Spleen (tissue), 11 donors: Measurements from ENCODE around the gene NOP14. TPM values are rescaled to one million over a fixed set of nuclear protein-coding genes. Genes with fewer than 3 reads are reported as not detected.
A peak's percentile ranks its signal among the peaks of the same experiment; 100 is the strongest.

Source experiments
- DNase-seq: peaks from one replicate; pipeline ENCODE4 v3.0.0-alpha.2; 2020
- H3K27ac ChIP-seq, 8 donors: fragments of 200-600 bp; sonication (generic) in 7 of 8; 1 replicate in 4 of 8; 2 replicates in 4 of 8; pipeline versions ENCODE4 v1.5.0 to v1.8.0; 2016 to 2021; ENCODE audit warnings: inconsistent platforms in 4 of 8, mild to moderate bottlenecking in 4 of 8, moderate library complexity in 1 of 8
- H3K27me3 ChIP-seq, 7 donors: fragments of 200-600 bp; sonication (generic) in 6 of 7; replicated peaks in 1 of 7; 1 replicate in 4 of 7; 2 replicates in 3 of 7; pipeline versions ENCODE4 v1.5.0 to v1.8.0; 2016 to 2021; ENCODE audit warnings: inconsistent platforms in 3 of 7, mild to moderate bottlenecking in 1 of 7
- H3K36me3 ChIP-seq, 6 donors: fragments of 200-600 bp; sonication (generic) in 5 of 6; 1 replicate in 4 of 6; 2 replicates in 2 of 6; pipeline versions ENCODE4 v1.5.0 to v1.8.0; 2016 to 2021; ENCODE audit warnings: inconsistent platforms in 2 of 6
- H3K4me1 ChIP-seq, 6 donors: fragments of 200-600 bp; sonication (generic) in 5 of 6; 1 replicate in 3 of 6; 2 replicates in 3 of 6; pipeline versions ENCODE4 v1.5.0 to v1.8.0; 2016 to 2021; ENCODE audit warnings: inconsistent platforms in 3 of 6
- H3K4me3 ChIP-seq, 8 donors: fragments of 200-600 bp; sonication (generic) in 7 of 8; 1 replicate in 4 of 8; 2 replicates in 4 of 8; pipeline versions ENCODE4 v1.5.0 to v1.8.0; 2016 to 2021; ENCODE audit warnings: inconsistent platforms in 4 of 8, mild to moderate bottlenecking in 4 of 8, moderate library complexity in 2 of 8
- H3K9me3 ChIP-seq, 8 donors: fragments of 200-600 bp; sonication (generic) in 7 of 8; 1 replicate in 4 of 8; 2 replicates in 4 of 8; pipeline versions ENCODE4 v1.5.0 to v1.8.0; 2016 to 2021; ENCODE audit warnings: inconsistent platforms in 4 of 8
- POLR2A ChIP-seq, 3 donors: fragments of 450-650 bp; IDR thresholded peaks; one replicate each; pipeline ENCODE4 v1.5.1; 2017; ENCODE audit warnings: antibody characterized with exemption in 3 of 3, mild to moderate bottlenecking in 1 of 3
- POLR2AphosphoS5 ChIP-seq, 3 donors: sonication (generic); formaldehyde crosslinking; IDR thresholded peaks; one replicate each; pipeline ENCODE4 v1.5.1; 2017; ENCODE audit warnings: antibody characterized with exemption in 3 of 3
- WGBS, 5 donors: extraction: QIAGEN DNeasy Blood & Tissue Kit in 3 of 5; methylation state at CpG; one replicate each; pipeline versions ENCODE4 v1.1.5 to v1.1.7; 2013 to 2018; 5-methylcytosine and 5-hydroxymethylcytosine counted together
- intact Hi-C: fragments of 100-400 bp; cut with DNase I; formaldehyde crosslinking; loops from one replicate; pipeline ENCODE4 v1.15.0; 2023; ENCODE audit warnings: low total_unique reads
- polyA plus RNA-seq, 3 donors: library from polyadenylated mRNA; stranded (reverse); fragments of 200-250 nt; gene quantifications; one replicate each; pipeline ENCODE4 v1.2.1, GENCODE V29; 2013
- total RNA-seq, 7 donors: library from RNA; depleted of rRNA in 3 of 7; stranded (reverse); fragments of >200 nt in 3 of 7; fragmentation: NEBNext Ultra II Directional in 4 of 7; extraction: Animal tissue kit (Norgen Biotek cat#: 25700) in 4 of 7; gene quantifications; one replicate each; pipeline versions ENCODE4 v1.1.0 to v1.2.1, GENCODE V29; 2016 to 2021
- TF ChIP-seq, protein P1 (sequence below), 11 experiments: fragments of 200-600 bp in 7 of 11; fragments of 450-650 bp in 4 of 11; sonication (generic) in 4 of 11; IDR thresholded peaks in 8 of 11; conservative IDR thresholded peaks in 3 of 11; 1 replicate in 7 of 11; 2 replicates in 4 of 11; pipeline versions ENCODE4 v1.4.0 to v1.8.0; 2016 to 2021; ENCODE audit warnings: antibody characterized with exemption in 11 of 11, inconsistent platforms in 4 of 11, mild to moderate bottlenecking in 1 of 11
- donor health status: healthy with polysubstance abuse.
- donor health status: DM: no; HTN: no; CAD: no; lungs with moderate emphysema.
- donor health status: DM: no; HTN: no; CAD: no.
- donor health status: Bipolar disorder and iron deficiency.
- donor health status: healthy.
- donor health status: DM: no; HTN: no; CAD: no.
- donor health status: DM: yes; HTN: yes; CAD: no.

Gene NOP14
- total and polyA plus RNA-seq, 10 donors, result 10.2 to 30.5 (median 22.1) TPM

DNA sequence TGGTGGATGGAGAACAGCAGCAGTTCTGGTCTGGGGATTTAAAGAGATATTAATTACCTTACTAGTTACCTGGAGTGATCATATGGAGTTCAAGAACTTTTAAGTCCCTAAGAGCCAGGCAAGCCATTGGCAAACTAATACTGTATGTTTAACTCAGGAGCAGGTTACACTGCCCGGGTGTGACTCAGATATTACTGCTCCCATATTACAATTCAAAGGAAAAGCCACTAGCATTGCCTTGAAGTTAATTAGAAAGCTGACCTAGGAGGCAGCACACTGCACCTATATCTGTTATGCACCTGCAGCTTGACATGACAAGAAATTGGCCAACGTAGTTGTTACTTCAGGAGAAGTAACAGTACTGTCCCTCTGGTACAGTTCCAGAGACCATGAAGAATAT lies 47.4 kb upstream of the NOP14 start:
- Histone ChIP-seq H3K27ac (peak overlapping the region in 5 of 8 donors; percentile 19 to 57 (median 40)), H3K36me3 (no peaks in the 10 kb centered on the region), H3K4me1 (no peaks in the 10 kb centered on the region), H3K9me3 (no peaks in the 10 kb centered on the region), H3K4me3 (no peak overlapping the region), H3K27me3 (no peaks in the 10 kb centered on the region)
- 76 to 90% (median 81%) methylated on average over 2 of the region's 2 CpGs for WGBS, 5 donors
- intact Hi-C loops, result no loop called here
- TF ChIP-seq POLR2A (IDR thresholded peaks at IDR 0.05), result no peak
- no peak for TF ChIP-seq POLR2AphosphoS5 (IDR thresholded peaks at IDR 0.05)
- TF ChIP-seq, protein P1, sequence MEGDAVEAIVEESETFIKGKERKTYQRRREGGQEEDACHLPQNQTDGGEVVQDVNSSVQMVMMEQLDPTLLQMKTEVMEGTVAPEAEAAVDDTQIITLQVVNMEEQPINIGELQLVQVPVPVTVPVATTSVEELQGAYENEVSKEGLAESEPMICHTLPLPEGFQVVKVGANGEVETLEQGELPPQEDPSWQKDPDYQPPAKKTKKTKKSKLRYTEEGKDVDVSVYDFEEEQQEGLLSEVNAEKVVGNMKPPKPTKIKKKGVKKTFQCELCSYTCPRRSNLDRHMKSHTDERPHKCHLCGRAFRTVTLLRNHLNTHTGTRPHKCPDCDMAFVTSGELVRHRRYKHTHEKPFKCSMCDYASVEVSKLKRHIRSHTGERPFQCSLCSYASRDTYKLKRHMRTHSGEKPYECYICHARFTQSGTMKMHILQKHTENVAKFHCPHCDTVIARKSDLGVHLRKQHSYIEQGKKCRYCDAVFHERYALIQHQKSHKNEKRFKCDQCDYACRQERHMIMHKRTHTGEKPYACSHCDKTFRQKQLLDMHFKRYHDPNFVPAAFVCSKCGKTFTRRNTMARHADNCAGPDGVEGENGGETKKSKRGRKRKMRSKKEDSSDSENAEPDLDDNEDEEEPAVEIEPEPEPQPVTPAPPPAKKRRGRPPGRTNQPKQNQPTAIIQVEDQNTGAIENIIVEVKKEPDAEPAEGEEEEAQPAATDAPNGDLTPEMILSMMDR (IDR thresholded peaks at IDR 0.05 in 8 of 11, conservative IDR thresholded peaks at IDR 0.05 in 3 of 11), result no peak
- DNase-seq, result no peak

DNA sequence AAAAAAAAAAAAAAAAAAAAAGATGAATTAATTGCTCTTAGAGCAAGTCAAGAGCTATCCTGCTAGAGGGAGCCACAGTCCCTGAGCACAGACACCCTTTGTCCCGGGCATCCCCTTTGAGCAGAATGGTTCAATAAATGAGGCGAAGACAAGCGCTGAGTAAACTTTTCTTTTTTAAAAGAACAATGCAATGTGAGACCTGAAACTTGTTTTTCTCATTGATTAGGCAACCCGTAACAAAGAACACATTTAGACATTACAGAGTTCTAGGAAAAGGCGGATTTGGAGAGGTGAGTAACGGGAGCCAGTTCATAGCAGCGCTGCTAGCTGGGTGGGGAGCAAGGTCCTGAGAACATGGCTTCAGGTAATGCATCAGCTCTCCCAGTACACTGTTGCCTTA lies 46.2 kb upstream of the NOP14 start:
- H3K4me3 ChIP-seq, result no peak overlapping the region
- intact Hi-C loops, result no loop called here
- 69 to 92% (median 76%) methylated on average over 7 of the region's 7 CpGs for WGBS, 5 donors

DNA sequence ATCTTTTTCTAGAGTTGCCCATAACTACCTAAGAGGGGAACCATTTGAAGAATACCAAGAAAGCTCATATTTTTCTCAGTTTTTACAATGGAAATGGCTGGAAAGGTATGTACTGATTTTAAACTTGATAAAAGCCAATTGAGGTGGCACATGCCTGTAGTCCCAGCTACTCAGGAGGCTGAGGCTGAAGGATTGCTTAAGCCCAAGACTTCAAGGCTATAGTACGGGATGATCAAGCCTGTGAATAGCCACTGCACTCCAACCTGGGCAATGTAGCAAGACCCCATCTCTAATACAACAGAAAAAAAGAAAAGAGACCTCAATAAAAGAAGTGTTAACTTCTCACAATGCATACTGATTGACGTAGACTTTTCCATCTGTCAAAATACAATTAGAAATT lies 44.5 kb upstream of the NOP14 start:
- no peak for TF ChIP-seq POLR2A (IDR thresholded peaks at IDR 0.05)
- TF ChIP-seq POLR2AphosphoS5 (IDR thresholded peaks at IDR 0.05), result no peak
- TF ChIP-seq, protein P1 (IDR thresholded peaks at IDR 0.05 in 8 of 11, conservative IDR thresholded peaks at IDR 0.05 in 3 of 11), result no peak
- no peak overlapping the region for H3K27ac ChIP-seq
- no peaks in the 10 kb centered on the region for H3K9me3 ChIP-seq
- 88 to 91% (median 91%) methylated on average over 2 of the region's 2 CpGs for WGBS, 5 donors
- H3K4me1 ChIP-seq, result no peaks in the 10 kb centered on the region
- no peak for DNase-seq
- no peak overlapping the region for H3K4me3 ChIP-seq
- no peaks in the 10 kb centered on the region for H3K27me3 ChIP-seq
- intact Hi-C loops, result no loop called here
- no peaks in the 10 kb centered on the region for H3K36me3 ChIP-seq

More for the DNA sequence above, 46.2 kb upstream of the NOP14 start:
- no peaks in the 10 kb centered on the region for H3K36me3 ChIP-seq
- H3K27me3 ChIP-seq, result no peaks in the 10 kb centered on the region
- no peak overlapping the region for H3K27ac ChIP-seq
- TF ChIP-seq POLR2A (IDR thresholded peaks at IDR 0.05) (no peak), POLR2AphosphoS5 (IDR thresholded peaks at IDR 0.05) (no peak)
- TF ChIP-seq, protein P1 (IDR thresholded peaks at IDR 0.05 in 8 of 11, conservative IDR thresholded peaks at IDR 0.05 in 3 of 11), result peak in 1 of 11 experiments; percentile 7
- no peaks in the 10 kb centered on the region for H3K9me3 ChIP-seq
- DNase-seq, result no peak
- H3K4me1 ChIP-seq, result no peaks in the 10 kb centered on the region

DNA sequence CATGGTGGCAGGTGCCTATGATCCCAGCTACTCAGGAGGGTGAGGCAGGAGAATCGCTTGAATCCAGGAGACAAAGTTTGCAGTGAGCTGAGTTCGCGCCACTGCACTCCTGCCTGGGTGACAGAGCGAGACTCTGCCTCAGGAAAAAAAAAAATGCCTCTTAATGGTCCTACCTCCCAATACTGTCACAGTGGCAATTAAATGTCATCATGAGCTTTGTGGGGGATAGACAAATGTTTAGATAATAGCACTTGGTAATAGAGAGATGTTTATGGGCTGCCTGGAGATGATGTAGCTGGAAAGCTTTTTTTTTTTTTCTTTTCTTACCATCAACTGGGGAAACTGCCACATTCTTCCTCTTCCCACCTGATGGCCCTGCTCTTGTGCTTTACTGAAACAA lies 33.2 kb upstream of the NOP14 start:
- Histone ChIP-seq H3K4me1 (no peaks in the 10 kb centered on the region), H3K36me3 (no peaks in the 10 kb centered on the region), H3K27ac (no peak overlapping the region), H3K27me3 (no peaks in the 10 kb centered on the region), H3K9me3 (no peaks in the 10 kb centered on the region), H3K4me3 (no peak overlapping the region)
- intact Hi-C loops, result no loop called here
- WGBS, 5 donors, result 96 to 100% (median 97%) methylated on average over 4 of the region's 4 CpGs
- TF ChIP-seq POLR2A (IDR thresholded peaks at IDR 0.05) (no peak), POLR2AphosphoS5 (IDR thresholded peaks at IDR 0.05) (no peak)
- TF ChIP-seq, protein P1 (IDR thresholded peaks at IDR 0.05 in 8 of 11, conservative IDR thresholded peaks at IDR 0.05 in 3 of 11), result no peak
- DNase-seq, result no peak
